ENCODE results near the gene SULT4A1.

Gene SULT4A1

GRCh38 chr22:43845981-43846380 lies 16.3 kb downstream of the SULT4A1 start:
- H3K27me3 ChIP-seq (ENCODE audit: control insufficient read depth in 2 of 2, insufficient read depth in 2 of 2, low read length in 2 of 2), result peaks cover 0 to 4% of the 10 kb centered on the region in 2 donors
- no peak overlapping the region for H3K4me3 ChIP-seq (ENCODE audit: low read length in 2 of 2)
- H3K9ac ChIP-seq (ENCODE audit: low read depth in 1 of 2, low read length in 2 of 2), result no peak overlapping the region
- no peak overlapping the region for H3K27ac ChIP-seq (ENCODE audit: low read depth in 2 of 2, low read length in 2 of 2)
- H3K36me3 ChIP-seq (ENCODE audit: control insufficient read depth in 2 of 2, insufficient read depth in 2 of 2, low read length in 2 of 2), result no peaks in the 10 kb centered on the region
- no peaks in the 10 kb centered on the region for H3K4me1 ChIP-seq (ENCODE audit: control insufficient read depth in 2 of 2, insufficient read depth in 2 of 2, low read length in 2 of 2)
- H3K9me3 ChIP-seq (ENCODE audit: control insufficient read depth in 2 of 2, low read length in 2 of 2), result no peaks in the 10 kb centered on the region

GRCh38 chr22:43844560-43845545 lies 17.5 kb downstream of the SULT4A1 start:
- Histone ChIP-seq H3K4me1 (ENCODE audit: control insufficient read depth in 2 of 2, insufficient read depth in 2 of 2, low read length in 2 of 2) (no peaks in the 10 kb centered on the region), H3K27ac (ENCODE audit: low read depth in 2 of 2, low read length in 2 of 2) (no peak overlapping the region), H3K27me3 (ENCODE audit: control insufficient read depth in 2 of 2, insufficient read depth in 2 of 2, low read length in 2 of 2) (peaks cover 0 to 4% of the 10 kb centered on the region in 2 donors), H3K36me3 (ENCODE audit: control insufficient read depth in 2 of 2, insufficient read depth in 2 of 2, low read length in 2 of 2) (no peaks in the 10 kb centered on the region), H3K4me3 (ENCODE audit: low read length in 2 of 2) (no peak overlapping the region), H3K9me3 (ENCODE audit: control insufficient read depth in 2 of 2, low read length in 2 of 2) (no peaks in the 10 kb centered on the region), H3K9ac (ENCODE audit: low read depth in 1 of 2, low read length in 2 of 2) (no peak overlapping the region)

GRCh38 chr22:43843783-43844530 lies 18.4 kb downstream of the SULT4A1 start:
- H3K9me3 ChIP-seq (ENCODE audit: control insufficient read depth in 2 of 2, low read length in 2 of 2), result no peaks in the 10 kb centered on the region
- H3K36me3 ChIP-seq (ENCODE audit: control insufficient read depth in 2 of 2, insufficient read depth in 2 of 2, low read length in 2 of 2), result no peaks in the 10 kb centered on the region
- H3K4me1 ChIP-seq (ENCODE audit: control insufficient read depth in 2 of 2, insufficient read depth in 2 of 2, low read length in 2 of 2), result no peaks in the 10 kb centered on the region
- H3K27me3 ChIP-seq (ENCODE audit: control insufficient read depth in 2 of 2, insufficient read depth in 2 of 2, low read length in 2 of 2), result peaks cover 0 to 4% of the 10 kb centered on the region in 2 donors
- H3K9ac ChIP-seq (ENCODE audit: low read depth in 1 of 2, low read length in 2 of 2), result no peak overlapping the region
- H3K27ac ChIP-seq (ENCODE audit: low read depth in 2 of 2, low read length in 2 of 2), result no peak overlapping the region
- H3K4me3 ChIP-seq (ENCODE audit: low read length in 2 of 2), result no peak overlapping the region

GRCh38 chr22:43841742-43842141 lies 20.6 kb downstream of the SULT4A1 start:
- H3K4me3 ChIP-seq (ENCODE audit: low read length in 2 of 2), result no peak overlapping the region
- no peaks in the 10 kb centered on the region for H3K36me3 ChIP-seq (ENCODE audit: control insufficient read depth in 2 of 2, insufficient read depth in 2 of 2, low read length in 2 of 2)
- H3K27me3 ChIP-seq (ENCODE audit: control insufficient read depth in 2 of 2, insufficient read depth in 2 of 2, low read length in 2 of 2), result no peaks in the 10 kb centered on the region
- no peak overlapping the region for H3K9ac ChIP-seq (ENCODE audit: low read depth in 1 of 2, low read length in 2 of 2)
- no peaks in the 10 kb centered on the region for H3K4me1 ChIP-seq (ENCODE audit: control insufficient read depth in 2 of 2, insufficient read depth in 2 of 2, low read length in 2 of 2)
- no peaks in the 10 kb centered on the region for H3K9me3 ChIP-seq (ENCODE audit: control insufficient read depth in 2 of 2, low read length in 2 of 2)
- H3K27ac ChIP-seq (ENCODE audit: low read depth in 2 of 2, low read length in 2 of 2), result no peak overlapping the region

GRCh38 chr22:43840851-43841250 lies 21.5 kb downstream of the SULT4A1 start:
- Histone ChIP-seq H3K4me3 (ENCODE audit: low read length in 2 of 2) (no peak overlapping the region), H3K9ac (ENCODE audit: low read depth in 1 of 2, low read length in 2 of 2) (no peak overlapping the region), H3K9me3 (ENCODE audit: control insufficient read depth in 2 of 2, low read length in 2 of 2) (no peaks in the 10 kb centered on the region), H3K4me1 (ENCODE audit: control insufficient read depth in 2 of 2, insufficient read depth in 2 of 2, low read length in 2 of 2) (no peaks in the 10 kb centered on the region), H3K36me3 (ENCODE audit: control insufficient read depth in 2 of 2, insufficient read depth in 2 of 2, low read length in 2 of 2) (no peaks in the 10 kb centered on the region), H3K27ac (ENCODE audit: low read depth in 2 of 2, low read length in 2 of 2) (no peak overlapping the region), H3K27me3 (ENCODE audit: control insufficient read depth in 2 of 2, insufficient read depth in 2 of 2, low read length in 2 of 2) (no peaks in the 10 kb centered on the region)

GRCh38 chr22:43840431-43840830 lies 21.9 kb downstream of the SULT4A1 start:
- no peaks in the 10 kb centered on the region for H3K27me3 ChIP-seq (ENCODE audit: control insufficient read depth in 2 of 2, insufficient read depth in 2 of 2, low read length in 2 of 2)
- H3K36me3 ChIP-seq (ENCODE audit: control insufficient read depth in 2 of 2, insufficient read depth in 2 of 2, low read length in 2 of 2), result no peaks in the 10 kb centered on the region
- no peaks in the 10 kb centered on the region for H3K9me3 ChIP-seq (ENCODE audit: control insufficient read depth in 2 of 2, low read length in 2 of 2)
- no peaks in the 10 kb centered on the region for H3K4me1 ChIP-seq (ENCODE audit: control insufficient read depth in 2 of 2, insufficient read depth in 2 of 2, low read length in 2 of 2)
- H3K4me3 ChIP-seq (ENCODE audit: low read length in 2 of 2), result no peak overlapping the region
- no peak overlapping the region for H3K9ac ChIP-seq (ENCODE audit: low read depth in 1 of 2, low read length in 2 of 2)
- H3K27ac ChIP-seq (ENCODE audit: low read depth in 2 of 2, low read length in 2 of 2), result no peak overlapping the region

- H3K36me3 ChIP-seq (ENCODE audit: control insufficient read depth in 2 of 2, insufficient read depth in 2 of 2, low read length in 2 of 2), result no peaks in the 10 kb centered on the region
- no peak overlapping the region for H3K27ac ChIP-seq (ENCODE audit: low read depth in 2 of 2, low read length in 2 of 2)
- no peaks in the 10 kb centered on the region for H3K27me3 ChIP-seq (ENCODE audit: control insufficient read depth in 2 of 2, insufficient read depth in 2 of 2, low read length in 2 of 2)
- H3K9me3 ChIP-seq (ENCODE audit: control insufficient read depth in 2 of 2, low read length in 2 of 2), result no peaks in the 10 kb centered on the region
- no peak overlapping the region for H3K4me3 ChIP-seq (ENCODE audit: low read length in 2 of 2)
- no peak overlapping the region for H3K9ac ChIP-seq (ENCODE audit: low read depth in 1 of 2, low read length in 2 of 2)
- no peaks in the 10 kb centered on the region for H3K4me1 ChIP-seq (ENCODE audit: control insufficient read depth in 2 of 2, insufficient read depth in 2 of 2, low read length in 2 of 2)
Measured at GRCh38 chr22:43839781-43840180, 22.5 kb downstream of the SULT4A1 start.

- H3K27ac ChIP-seq (ENCODE audit: low read depth in 2 of 2, low read length in 2 of 2), result no peak overlapping the region
- no peaks in the 10 kb centered on the region for H3K27me3 ChIP-seq (ENCODE audit: control insufficient read depth in 2 of 2, insufficient read depth in 2 of 2, low read length in 2 of 2)
- no peaks in the 10 kb centered on the region for H3K4me1 ChIP-seq (ENCODE audit: control insufficient read depth in 2 of 2, insufficient read depth in 2 of 2, low read length in 2 of 2)
- H3K36me3 ChIP-seq (ENCODE audit: control insufficient read depth in 2 of 2, insufficient read depth in 2 of 2, low read length in 2 of 2), result no peaks in the 10 kb centered on the region
- no peak overlapping the region for H3K4me3 ChIP-seq (ENCODE audit: low read length in 2 of 2)
- no peak overlapping the region for H3K9ac ChIP-seq (ENCODE audit: low read depth in 1 of 2, low read length in 2 of 2)
- no peaks in the 10 kb centered on the region for H3K9me3 ChIP-seq (ENCODE audit: control insufficient read depth in 2 of 2, low read length in 2 of 2)
Measured at GRCh38 chr22:43838571-43839307, 23.6 kb downstream of the SULT4A1 start.

GRCh38 chr22:43838161-43838560 lies 24.2 kb downstream of the SULT4A1 start:
- Histone ChIP-seq H3K4me1 (ENCODE audit: control insufficient read depth in 2 of 2, insufficient read depth in 2 of 2, low read length in 2 of 2) (no peaks in the 10 kb centered on the region), H3K27me3 (ENCODE audit: control insufficient read depth in 2 of 2, insufficient read depth in 2 of 2, low read length in 2 of 2) (no peaks in the 10 kb centered on the region), H3K27ac (ENCODE audit: low read depth in 2 of 2, low read length in 2 of 2) (no peak overlapping the region), H3K36me3 (ENCODE audit: control insufficient read depth in 2 of 2, insufficient read depth in 2 of 2, low read length in 2 of 2) (no peaks in the 10 kb centered on the region), H3K4me3 (ENCODE audit: low read length in 2 of 2) (no peak overlapping the region), H3K9ac (ENCODE audit: low read depth in 1 of 2, low read length in 2 of 2) (no peak overlapping the region), H3K9me3 (ENCODE audit: control insufficient read depth in 2 of 2, low read length in 2 of 2) (no peaks in the 10 kb centered on the region)

- H3K4me3 ChIP-seq (ENCODE audit: low read length in 2 of 2), result no peak overlapping the region
Measured at GRCh38 chr22:43837666-43838065, 24.6 kb downstream of the SULT4A1 start.

More at GRCh38 chr22:43837666-43838065, 24.6 kb downstream of the SULT4A1 start:
- Histone ChIP-seq H3K36me3 (ENCODE audit: control insufficient read depth in 2 of 2, insufficient read depth in 2 of 2, low read length in 2 of 2) (no peaks in the 10 kb centered on the region), H3K27me3 (ENCODE audit: control insufficient read depth in 2 of 2, insufficient read depth in 2 of 2, low read length in 2 of 2) (no peaks in the 10 kb centered on the region), H3K9me3 (ENCODE audit: control insufficient read depth in 2 of 2, low read length in 2 of 2) (no peaks in the 10 kb centered on the region), H3K27ac (ENCODE audit: low read depth in 2 of 2, low read length in 2 of 2) (no peak overlapping the region), H3K4me1 (ENCODE audit: control insufficient read depth in 2 of 2, insufficient read depth in 2 of 2, low read length in 2 of 2) (no peaks in the 10 kb centered on the region), H3K9ac (ENCODE audit: low read depth in 1 of 2, low read length in 2 of 2) (no peak overlapping the region)
